Heart left ventricle (tissue), 13 donors: ENCODE measurements around the gene ANKS3.

Experiments
- POLR2A ChIP-seq, 2 donors: fragments of 450-650 bp; IDR thresholded peaks; one replicate each; pipeline ENCODE4 v1.6.1; 2017; ENCODE audit warnings: antibody characterized with exemption in 2 of 2, mild to moderate bottlenecking in 2 of 2, moderate library complexity in 2 of 2
- TF ChIP-seq, protein P1 (sequence below), 12 donors: fragments of 200-600 bp; sonication (generic) in 4 of 12; IDR thresholded peaks; one replicate each; pipeline versions ENCODE4 v1.5.0 to v1.8.0; 2018 to 2022; ENCODE audit warnings: antibody characterized with exemption in 12 of 12, mild to moderate bottlenecking in 5 of 12
- donor health status: ischemic (EF 13 %, LVEDD 7.1; RV severe dilation, severe dysfunction).
- donor health status: DM: no; HTN: yes; CAD: no.
- donor health status: DM: no; HTN: no; CAD: no.
- donor health status: ischemic (EF 25% LVEDD 6.9; RV normal size, moderate dysfunction).
- donor health status: ischemic (EF 25% LVEDD 5.7; RV mildly dilated, moderate dysfunction).
- donor health status: ischemic (EF 35%, LVEDD 5.7; RV mildly dilated, moderate dysfunction).
- donor health status: nonischemic (EF 11% LVEDD 7.7; RV severe dilation, severe dysfunction).
- donor health status: DM: yes; HTN: yes; CAD: no.
- donor health status: PGD.
- donor health status: ischemic (EF 29% LVEDD 5.4; RV normal size, mild dysfunction).
- donor health status: nonischemic (EF 23%, LVEDD 6.1; RV moderate dilation, normal function).

DNA sequence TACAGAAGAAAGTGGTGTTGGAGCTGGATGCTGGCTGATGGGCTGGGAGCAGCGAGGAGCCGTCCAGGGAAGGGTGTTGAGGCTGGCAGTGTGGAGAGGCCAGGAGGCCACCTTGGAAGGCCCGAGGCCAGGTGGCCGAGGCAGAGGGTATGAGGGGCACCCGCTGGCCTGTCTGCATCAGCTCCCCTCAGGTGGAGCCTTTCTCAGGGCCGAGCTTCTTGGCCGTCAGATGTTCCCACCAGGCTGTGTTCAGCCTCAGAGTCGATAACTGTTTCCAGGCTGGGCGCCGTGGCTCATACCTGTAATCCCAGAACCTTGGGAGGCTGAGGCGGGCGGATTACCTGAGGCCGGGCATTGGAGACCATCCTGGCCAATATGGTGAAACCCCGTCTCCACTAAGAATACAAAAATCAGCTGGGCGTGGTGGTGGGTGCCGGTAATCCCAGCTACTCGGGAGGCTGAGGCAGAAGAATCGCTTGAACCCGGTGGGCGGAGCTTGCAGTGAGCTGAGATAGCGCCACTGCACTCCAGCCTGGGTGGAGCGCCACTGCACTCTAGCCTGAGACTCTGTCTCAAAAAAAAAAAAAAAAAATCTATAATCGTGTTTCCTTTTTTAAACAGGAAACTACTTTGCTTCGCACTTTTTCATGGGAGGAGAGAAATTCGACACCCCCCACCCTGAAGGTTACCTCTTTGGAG is 84.2 kb downstream of the ANKS3 start:
- TF ChIP-seq POLR2A (IDR thresholded peaks at IDR 0.05) = no peak
- TF ChIP-seq, protein P1, sequence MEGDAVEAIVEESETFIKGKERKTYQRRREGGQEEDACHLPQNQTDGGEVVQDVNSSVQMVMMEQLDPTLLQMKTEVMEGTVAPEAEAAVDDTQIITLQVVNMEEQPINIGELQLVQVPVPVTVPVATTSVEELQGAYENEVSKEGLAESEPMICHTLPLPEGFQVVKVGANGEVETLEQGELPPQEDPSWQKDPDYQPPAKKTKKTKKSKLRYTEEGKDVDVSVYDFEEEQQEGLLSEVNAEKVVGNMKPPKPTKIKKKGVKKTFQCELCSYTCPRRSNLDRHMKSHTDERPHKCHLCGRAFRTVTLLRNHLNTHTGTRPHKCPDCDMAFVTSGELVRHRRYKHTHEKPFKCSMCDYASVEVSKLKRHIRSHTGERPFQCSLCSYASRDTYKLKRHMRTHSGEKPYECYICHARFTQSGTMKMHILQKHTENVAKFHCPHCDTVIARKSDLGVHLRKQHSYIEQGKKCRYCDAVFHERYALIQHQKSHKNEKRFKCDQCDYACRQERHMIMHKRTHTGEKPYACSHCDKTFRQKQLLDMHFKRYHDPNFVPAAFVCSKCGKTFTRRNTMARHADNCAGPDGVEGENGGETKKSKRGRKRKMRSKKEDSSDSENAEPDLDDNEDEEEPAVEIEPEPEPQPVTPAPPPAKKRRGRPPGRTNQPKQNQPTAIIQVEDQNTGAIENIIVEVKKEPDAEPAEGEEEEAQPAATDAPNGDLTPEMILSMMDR (IDR thresholded peaks at IDR 0.05) = no peak
